Naive B cell (primary cell): ENCODE data around the gene CBFA2T3. TPM values are rescaled to one million over a fixed set of nuclear protein-coding genes. Genes with fewer than 3 reads are reported as not detected.

Source experiments
- ATAC-seq, 2 donors: fragments of 150-1000 bp; cut with Tn5 transposase; 2 replicates each; pipeline ENCODE4 v1.10.0; 2021; ENCODE audit warnings: low read depth in 2 of 2, mild to moderate bottlenecking in 2 of 2, moderate library complexity in 2 of 2
- DNase-seq: peaks from one replicate; pipeline ENCODE4 v3.0.0; 2022
- H3K27ac Mint-ChIP-seq, 6 donors: one replicate each; pipeline ENCODE4 v1.8.0; 2020 to 2022; ENCODE audit warnings: mild to moderate bottlenecking in 6 of 6, mixed read lengths in 6 of 6, moderate library complexity in 5 of 6, inconsistent platforms in 2 of 6
- H3K27me3 Mint-ChIP-seq, 3 donors: one replicate each; pipeline ENCODE4 v1.8.0; 2021 to 2022; ENCODE audit warnings: mixed read lengths in 3 of 3, mild to moderate bottlenecking in 1 of 3
- H3K36me3 Mint-ChIP-seq, 2 donors: one replicate each; pipeline ENCODE4 v1.8.0; 2020 to 2022; ENCODE audit warnings: mixed read lengths in 2 of 2, inconsistent platforms in 1 of 2, mild to moderate bottlenecking in 1 of 2
- H3K4me1 Mint-ChIP-seq, 3 donors: one replicate each; pipeline ENCODE4 v1.8.0; 2020 to 2022; ENCODE audit warnings: mixed read lengths in 3 of 3, inconsistent platforms in 1 of 3, mild to moderate bottlenecking in 1 of 3, moderate library complexity in 1 of 3
- H3K4me3 Mint-ChIP-seq, 8 donors: one replicate each; pipeline ENCODE4 v1.8.0; 2020 to 2022; ENCODE audit warnings: mild to moderate bottlenecking in 8 of 8, mixed read lengths in 8 of 8, moderate library complexity in 8 of 8, inconsistent platforms in 2 of 8
- H3K9me3 Mint-ChIP-seq, 7 donors: one replicate each; pipeline ENCODE4 v1.8.0; 2020 to 2022; ENCODE audit warnings: mixed read lengths in 7 of 7, mild to moderate bottlenecking in 5 of 7, inconsistent platforms in 2 of 7, moderate library complexity in 1 of 7
- polyA plus RNA-seq, 6 donors: library from polyadenylated mRNA; unstranded; fragments of 300-500 nt; fragmentation: Illumina TruSeq; gene quantifications; one replicate each; pipeline ENCODE4 v1.2.3, GENCODE V29; 2021; ENCODE audit warnings: low read depth in 6 of 6

CBFA2T3 gene
- polyA plus RNA-seq, 6 donors from 2014 or later: 0.14 to 19.0 (median 10.0) TPM

DNA sequence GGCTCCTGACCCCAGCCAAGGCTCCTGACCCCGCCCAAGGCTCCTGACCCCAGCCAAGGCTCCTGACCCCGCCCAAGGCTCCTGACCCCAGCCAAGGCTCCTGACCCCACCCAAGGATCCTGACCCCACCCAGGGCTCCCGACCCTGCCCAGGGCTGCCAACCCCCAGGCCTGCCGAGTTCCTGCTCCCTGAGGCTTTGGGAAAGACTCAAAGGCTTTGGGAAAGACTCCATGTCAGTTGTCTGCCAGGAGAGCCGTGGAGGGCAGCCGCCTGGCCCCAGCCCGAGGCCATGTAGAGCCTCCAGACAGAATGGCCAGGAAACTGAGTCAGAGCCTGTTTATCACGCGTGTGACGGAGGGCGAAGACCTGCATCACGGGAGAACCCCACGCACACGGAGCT is 21.1 kb downstream of the CBFA2T3 start:
- DNase-seq (no peak), ATAC-seq (no peak)
- H3K4me3 Mint-ChIP-seq: no peak overlapping the region
- H3K27ac Mint-ChIP-seq: no peak overlapping the region
- peaks cover 7 to 12% of the 10 kb centered on the region in 2 donors for H3K36me3 Mint-ChIP-seq
- H3K9me3 Mint-ChIP-seq: no peaks in the 10 kb centered on the region
- H3K4me1 Mint-ChIP-seq: peaks cover 38 to 51% (median 46%) of the 10 kb centered on the region in 3 donors
- H3K27me3 Mint-ChIP-seq: no peaks in the 10 kb centered on the region

DNA sequence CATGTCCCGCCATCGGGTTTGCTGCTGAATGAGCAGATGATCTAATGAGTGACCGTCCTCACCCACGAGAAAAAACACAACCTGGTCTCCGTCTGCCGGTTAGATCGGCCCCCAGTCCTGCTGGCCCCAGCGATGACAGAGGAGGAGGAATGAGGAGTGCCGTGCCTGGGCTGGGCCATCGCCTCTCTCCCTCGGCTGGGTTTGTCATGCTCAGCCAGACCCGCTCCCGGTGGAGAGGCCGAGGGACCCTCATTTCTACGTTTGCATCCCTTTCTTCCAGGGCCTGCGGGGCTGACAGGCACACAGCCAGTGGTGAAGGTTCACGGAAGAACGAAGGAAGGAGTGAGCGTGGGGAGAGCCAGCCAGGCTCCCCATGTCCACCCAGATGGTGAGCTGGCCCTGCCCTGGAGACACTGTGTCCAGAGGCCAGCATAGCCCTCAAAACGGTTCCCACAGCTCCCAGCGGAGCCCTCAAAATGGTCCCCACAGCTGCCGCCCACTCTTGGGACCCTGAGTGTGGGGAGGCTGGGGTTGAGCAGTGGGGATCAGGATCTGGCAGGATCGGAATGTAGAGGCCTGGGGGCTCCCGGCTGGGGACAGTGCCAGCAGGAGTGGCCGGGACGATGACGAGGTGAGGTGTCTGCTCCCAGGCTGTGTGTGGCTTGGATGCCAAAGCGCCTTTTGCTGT is 23.9 kb downstream of the CBFA2T3 start:
- DNase-seq: no peak
- no peak for ATAC-seq
- Mint-ChIP-seq H3K4me1 (peaks cover 28 to 30% (median 29%) of the 10 kb centered on the region in 3 donors), H3K27ac (peak overlapping the region in 3 of 6 donors; percentile 14 to 82 (median 26)), H3K4me3 (no peak overlapping the region), H3K9me3 (no peaks in the 10 kb centered on the region), H3K36me3 (peaks cover 0 to 13% of the 10 kb centered on the region in 2 donors), H3K27me3 (no peaks in the 10 kb centered on the region)

DNA sequence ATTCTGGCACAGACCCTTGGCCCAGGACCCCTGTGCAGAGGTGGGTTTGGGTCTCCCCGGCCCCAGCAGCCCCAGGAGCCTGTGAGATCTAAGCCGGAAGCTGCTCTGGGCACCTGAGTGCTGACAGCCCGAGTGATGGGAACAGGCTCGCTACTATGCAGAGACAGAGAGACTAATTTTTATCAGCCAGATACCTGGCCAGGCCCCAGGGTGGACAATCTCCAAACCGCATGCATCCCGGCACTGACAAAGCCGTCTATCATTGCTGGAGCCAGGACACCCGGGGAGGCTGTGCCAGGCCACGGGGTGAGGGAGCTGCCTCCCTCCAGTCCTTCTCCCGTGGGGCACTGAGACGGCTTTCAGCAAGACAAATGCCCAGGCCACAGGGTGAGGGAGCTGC is 25.0 kb downstream of the CBFA2T3 start:
- no peaks in the 10 kb centered on the region for H3K9me3 Mint-ChIP-seq
- peaks cover 16 to 23% (median 19%) of the 10 kb centered on the region in 3 donors for H3K4me1 Mint-ChIP-seq
- peak overlapping the region in 2 of 6 donors; percentile 42 to 49 for H3K27ac Mint-ChIP-seq
- DNase-seq (no peak), ATAC-seq (no peak)
- H3K27me3 Mint-ChIP-seq: no peaks in the 10 kb centered on the region
- H3K4me3 Mint-ChIP-seq: no peak overlapping the region
- peaks cover 0 to 13% of the 10 kb centered on the region in 2 donors for H3K36me3 Mint-ChIP-seq

DNA sequence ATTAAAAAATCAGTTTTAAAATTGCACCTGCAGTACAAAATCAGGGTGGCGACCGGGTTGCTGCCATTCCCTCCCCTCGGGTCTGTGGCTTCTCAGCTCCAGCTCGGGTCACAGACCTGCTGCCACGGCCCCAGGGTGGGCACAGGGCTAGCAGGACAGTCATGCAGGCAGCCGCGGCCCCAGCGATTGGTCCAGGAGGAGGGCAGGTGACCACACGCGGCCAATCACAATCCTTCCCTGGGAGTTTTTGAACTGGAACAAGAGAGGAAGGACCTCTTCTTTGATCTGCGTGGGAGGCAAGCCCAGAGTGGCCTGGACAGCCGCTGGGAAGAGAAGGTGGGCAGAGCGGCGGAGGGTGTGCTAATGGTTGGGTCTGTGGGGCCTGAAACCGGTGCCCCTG is 25.5 kb downstream of the CBFA2T3 start:
- Mint-ChIP-seq H3K4me3 (no peak overlapping the region), H3K4me1 (peaks cover 14 to 22% (median 17%) of the 10 kb centered on the region in 3 donors), H3K27ac (peak overlapping the region in 1 of 6 donors; percentile 42), H3K36me3 (peaks cover 0 to 13% of the 10 kb centered on the region in 2 donors), H3K27me3 (no peaks in the 10 kb centered on the region), H3K9me3 (no peaks in the 10 kb centered on the region)
- no peak for DNase-seq
- no peak for ATAC-seq

DNA sequence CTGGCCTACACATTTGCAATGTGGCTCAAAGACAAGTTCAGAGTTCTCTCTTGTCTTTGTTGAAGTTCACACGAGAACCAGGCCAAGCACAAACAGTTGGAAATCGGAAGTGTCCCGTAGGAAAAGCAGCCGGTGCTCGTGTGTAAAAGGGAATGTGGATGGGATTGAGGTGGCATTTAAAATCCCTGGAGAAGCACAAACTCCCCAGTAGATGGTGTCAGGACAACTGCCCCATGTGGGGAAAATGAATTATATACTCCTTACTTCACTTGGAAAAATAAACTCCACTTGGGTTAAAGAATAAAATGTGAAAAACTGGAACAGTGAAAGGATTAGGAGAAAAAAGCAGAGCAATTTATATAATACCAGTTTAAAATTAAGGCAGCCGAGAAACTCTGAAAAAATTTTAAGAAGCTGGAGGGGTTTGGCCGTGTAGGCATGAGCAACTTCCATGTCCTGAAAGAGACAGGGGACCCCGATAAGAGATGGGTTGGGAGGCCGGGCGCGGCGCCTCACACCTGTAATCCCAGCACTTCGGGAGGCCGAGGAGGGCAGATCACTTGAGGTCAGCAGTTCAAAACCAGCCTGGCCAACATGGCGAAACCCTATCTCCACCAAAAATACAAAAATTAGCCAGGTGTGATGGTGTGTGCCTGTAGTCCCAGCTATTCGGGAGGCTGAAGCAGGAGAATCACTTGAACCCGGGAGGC is 28.1 kb downstream of the CBFA2T3 start:
- Mint-ChIP-seq H3K4me3 (no peak overlapping the region), H3K4me1 (peaks cover 26 to 34% (median 30%) of the 10 kb centered on the region in 3 donors), H3K36me3 (peaks cover 0 to 13% of the 10 kb centered on the region in 2 donors), H3K27ac (peak overlapping the region in 2 of 6 donors; percentile 61 to 67), H3K27me3 (no peaks in the 10 kb centered on the region), H3K9me3 (no peaks in the 10 kb centered on the region)
- ATAC-seq: no peak
- DNase-seq: no peak

DNA sequence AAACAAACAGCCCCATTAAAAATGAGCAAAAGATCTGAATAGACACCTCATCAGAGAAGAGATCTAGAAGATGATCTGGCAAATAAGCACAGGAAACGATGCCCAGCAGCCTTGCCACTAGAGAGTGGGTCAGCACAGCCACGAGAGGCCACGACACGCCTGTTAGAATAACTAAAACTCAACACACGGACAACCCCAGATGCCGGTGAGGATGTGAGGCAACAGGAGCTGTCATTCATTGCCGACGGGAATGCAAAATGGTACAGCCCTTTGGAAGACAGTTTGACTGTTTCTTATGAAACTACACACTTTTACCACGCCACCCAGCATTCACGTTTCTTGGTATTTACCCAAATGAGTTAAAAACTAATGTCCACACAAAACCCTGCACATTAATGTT is 31.5 kb downstream of the CBFA2T3 start:
- no peaks in the 10 kb centered on the region for H3K9me3 Mint-ChIP-seq
- ATAC-seq: no peak
- H3K27me3 Mint-ChIP-seq: no peaks in the 10 kb centered on the region
- peak overlapping the region in 2 of 6 donors; percentile 40 to 79 for H3K27ac Mint-ChIP-seq
- peaks cover 0 to 8% of the 10 kb centered on the region in 2 donors for H3K36me3 Mint-ChIP-seq
- no peak for DNase-seq
- peaks cover 24 to 39% (median 26%) of the 10 kb centered on the region in 3 donors for H3K4me1 Mint-ChIP-seq
- peak overlapping the region in 1 of 8 donors; percentile 71 for H3K4me3 Mint-ChIP-seq

DNA sequence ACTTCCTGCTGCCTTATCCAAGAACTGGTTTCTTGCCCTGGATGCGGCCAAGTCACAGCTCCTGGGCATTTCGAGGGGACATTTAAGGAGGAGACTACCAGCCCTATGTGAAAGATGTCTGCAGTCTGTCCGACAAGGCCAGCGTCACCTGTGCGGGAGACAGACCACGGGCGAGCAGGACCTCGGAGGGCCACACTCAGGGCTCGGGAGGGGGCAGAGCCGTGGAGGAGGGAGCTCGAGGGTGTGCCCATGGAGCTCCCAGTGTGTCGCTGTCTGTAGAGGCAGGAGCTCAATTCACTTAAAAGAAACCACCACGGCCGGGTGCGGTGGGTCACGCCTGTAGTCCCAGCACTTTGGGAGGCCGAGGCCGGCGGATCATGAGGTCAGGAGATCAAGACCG is 33.3 kb downstream of the CBFA2T3 start:
- peak overlapping the region in 2 of 8 donors; percentile 61 to 82 for H3K4me3 Mint-ChIP-seq
- peak overlapping the region in 2 of 6 donors; percentile 49 to 81 for H3K27ac Mint-ChIP-seq
- ATAC-seq (no peak), DNase-seq (no peak)
- H3K36me3 Mint-ChIP-seq: peaks cover 0 to 5% of the 10 kb centered on the region in 2 donors
- no peaks in the 10 kb centered on the region for H3K9me3 Mint-ChIP-seq
- peaks cover 28 to 48% (median 41%) of the 10 kb centered on the region in 3 donors for H3K4me1 Mint-ChIP-seq
- no peaks in the 10 kb centered on the region for H3K27me3 Mint-ChIP-seq

DNA sequence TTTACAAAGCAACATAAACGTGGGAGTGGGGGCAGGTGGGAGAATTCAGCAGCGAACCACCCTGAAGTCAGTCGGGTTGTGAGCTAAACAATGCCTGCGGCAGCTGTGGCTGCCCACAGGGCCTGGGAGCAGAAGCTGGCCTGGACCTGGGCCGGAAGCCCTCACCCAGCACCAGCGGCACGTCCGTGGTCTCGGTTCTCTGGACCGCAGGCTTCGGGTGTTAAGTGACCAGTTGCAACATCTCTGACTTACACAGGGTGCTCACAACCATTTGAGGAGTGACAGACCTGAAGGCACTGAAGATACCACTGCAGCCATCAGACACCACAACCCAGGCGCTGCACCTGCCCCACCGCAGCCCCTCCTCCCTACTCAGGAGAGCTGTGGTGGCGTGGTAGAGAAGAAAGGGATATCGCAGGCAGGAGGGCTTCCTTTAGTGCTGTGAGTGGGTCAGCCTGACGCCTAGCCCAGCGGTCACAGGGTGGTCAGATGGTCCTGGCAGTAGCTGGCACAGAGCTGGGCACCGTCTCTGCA is 33.8 kb downstream of the CBFA2T3 start:
- no peak for ATAC-seq
- peak overlapping the region in 6 of 8 donors; percentile 41 to 94 (median 82) for H3K4me3 Mint-ChIP-seq
- no peak for DNase-seq
- H3K4me1 Mint-ChIP-seq: peaks cover 25 to 51% (median 39%) of the 10 kb centered on the region in 3 donors
- H3K9me3 Mint-ChIP-seq: no peaks in the 10 kb centered on the region
- H3K27me3 Mint-ChIP-seq: no peaks in the 10 kb centered on the region
- peak overlapping the region in 1 of 6 donors; percentile 54 for H3K27ac Mint-ChIP-seq
- H3K36me3 Mint-ChIP-seq: no peaks in the 10 kb centered on the region

DNA sequence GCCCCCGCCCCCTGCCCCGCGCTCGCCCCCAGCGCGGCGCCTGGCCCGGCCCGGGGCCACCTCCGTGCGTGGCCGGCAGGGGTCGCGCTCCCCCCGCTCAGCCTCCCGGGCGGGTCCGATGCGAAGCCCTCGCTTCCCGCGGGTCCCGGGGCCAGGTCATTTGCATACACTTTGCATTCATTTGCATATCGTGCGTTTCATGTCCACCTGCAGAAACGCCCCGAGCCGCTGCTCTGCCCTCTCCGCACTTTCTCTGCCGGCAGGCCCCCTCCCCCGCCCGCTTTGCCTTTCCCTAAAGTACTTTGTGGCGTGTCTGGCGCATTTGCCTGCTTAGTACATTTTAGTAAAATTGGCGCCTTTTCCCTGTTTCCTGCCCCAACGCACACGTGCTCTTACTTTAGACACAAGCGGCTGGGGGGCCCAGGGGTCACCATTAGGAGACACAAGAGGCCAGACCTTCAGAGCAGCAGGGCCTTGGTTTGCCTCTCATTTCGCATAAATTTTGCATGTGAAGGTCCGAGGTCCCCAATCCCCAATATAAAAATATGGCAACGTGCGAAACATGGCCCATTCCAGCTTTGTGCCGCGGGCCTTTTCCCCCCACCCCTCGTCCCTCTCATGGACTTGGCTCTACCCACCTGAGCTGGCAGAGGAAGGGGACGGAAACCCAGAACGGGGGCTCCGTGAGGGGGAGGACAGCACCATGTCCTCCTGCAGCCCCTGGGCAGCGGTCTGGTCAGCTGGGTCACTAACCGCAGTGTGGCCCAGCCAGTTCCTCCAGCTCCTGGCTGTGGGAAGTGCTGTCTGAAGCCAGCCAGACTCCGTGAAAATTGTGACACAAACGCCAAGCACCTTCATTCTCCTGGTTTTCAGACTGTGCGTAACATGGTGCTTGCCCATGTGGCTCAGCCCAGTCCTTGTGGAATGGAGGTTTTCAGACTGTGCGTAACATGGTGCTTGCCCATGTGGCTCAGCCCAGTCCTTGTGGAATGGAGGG is 34.8 kb downstream of the CBFA2T3 start:
- DNase-seq: peak; percentile 73
- Mint-ChIP-seq H3K4me1 (peaks cover 25 to 56% (median 46%) of the 10 kb centered on the region in 3 donors), H3K36me3 (no peaks in the 10 kb centered on the region), H3K4me3 (peak overlapping the region; percentile 77 to 94 (median 84)), H3K9me3 (no peaks in the 10 kb centered on the region), H3K27me3 (no peaks in the 10 kb centered on the region), H3K27ac (peak overlapping the region in 5 of 6 donors; percentile 57 to 87 (median 78))
- ATAC-seq: peak; percentile 68 to 70

DNA sequence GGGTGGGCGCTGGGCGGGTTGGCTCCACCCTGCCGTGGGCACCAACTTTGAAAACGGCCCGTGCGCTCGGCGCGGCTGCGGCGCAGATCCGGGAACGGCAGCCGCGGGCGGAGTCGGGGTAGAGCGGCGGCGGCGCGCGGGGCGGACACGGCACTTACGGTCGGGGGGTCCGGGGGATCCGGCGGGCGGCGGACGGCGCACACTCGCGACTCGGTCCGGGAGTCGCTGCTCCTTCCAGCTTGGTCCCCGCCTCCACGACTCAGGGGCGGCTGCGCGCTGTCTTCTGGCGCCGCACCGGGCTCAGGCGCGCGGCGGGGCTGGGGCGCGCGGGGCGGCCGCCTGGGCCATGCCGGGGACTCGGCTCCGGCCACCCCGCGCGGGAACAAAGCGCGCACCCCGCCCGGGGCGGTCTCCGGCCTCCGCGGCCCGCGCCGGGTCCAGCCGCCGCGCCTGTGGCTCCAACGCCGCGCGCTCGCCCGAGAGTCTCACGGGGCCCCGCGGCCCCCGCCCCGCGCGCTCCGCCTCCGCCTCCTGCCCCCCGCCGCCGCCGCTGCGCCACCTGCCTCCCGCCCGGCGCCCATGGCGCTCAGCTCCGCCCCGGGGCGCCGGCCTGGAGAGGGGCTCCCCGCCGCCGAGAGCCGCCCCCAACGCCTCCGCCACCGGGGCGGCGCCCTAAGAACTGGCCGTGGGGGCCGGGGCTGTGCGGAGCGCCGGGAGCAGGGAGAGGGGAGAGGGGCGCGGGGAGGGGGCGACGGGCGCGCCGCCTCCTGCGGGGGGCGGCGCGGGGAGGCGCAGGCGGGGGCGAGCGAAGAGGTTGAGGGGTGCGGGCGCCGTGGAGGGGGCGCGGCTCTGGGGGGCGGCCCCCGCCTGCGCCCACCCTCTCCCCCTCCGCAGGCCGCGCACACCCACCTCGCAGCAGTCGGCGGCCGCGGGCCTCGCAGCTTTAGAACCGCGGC is 35.9 kb downstream of the CBFA2T3 start:
- ATAC-seq: peak; percentile 42 to 49

DNA sequence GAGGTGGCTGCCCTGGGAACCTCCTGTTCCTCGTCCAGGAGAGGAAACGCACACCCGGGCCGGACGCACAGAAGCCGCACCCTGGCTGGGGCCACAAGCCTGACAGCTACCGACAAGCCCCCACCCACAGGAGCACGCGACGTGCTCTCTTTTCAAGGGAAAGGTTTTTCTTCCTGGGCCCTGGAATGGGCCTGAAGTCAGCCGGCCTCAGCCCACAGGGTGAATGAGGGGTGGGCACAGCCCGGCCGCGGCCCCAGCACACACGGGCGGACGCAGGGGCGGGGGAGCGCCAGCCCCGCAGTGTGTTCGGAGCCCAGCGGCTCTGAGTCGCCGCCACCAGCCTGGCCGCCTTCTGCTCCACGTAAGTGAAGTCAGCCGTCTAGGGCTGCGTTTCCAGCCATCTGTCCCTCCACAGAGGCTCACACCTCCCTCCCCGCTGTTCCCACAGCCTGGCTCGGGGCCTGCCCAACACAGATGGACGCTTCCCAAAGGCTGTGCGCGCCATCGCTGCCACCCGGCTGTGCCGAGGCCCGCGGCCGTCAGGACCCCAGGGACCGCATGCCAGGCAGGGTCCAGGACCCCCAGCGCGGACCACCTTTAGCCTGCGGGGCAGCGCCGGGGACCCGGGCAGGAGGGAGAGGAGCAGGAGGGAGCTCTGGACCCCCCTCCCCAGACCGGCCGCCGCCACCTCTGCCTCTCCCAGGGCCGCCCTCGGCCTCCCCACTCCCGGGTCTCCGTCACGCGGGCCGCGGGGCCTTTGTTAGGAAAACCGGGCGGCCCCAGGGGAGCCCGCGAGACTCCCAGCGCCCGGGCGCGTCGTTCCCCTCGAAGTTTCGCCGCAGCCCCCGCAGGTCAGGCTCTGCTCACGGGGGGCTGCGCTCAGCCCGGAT is 36.8 kb downstream of the CBFA2T3 start:
- no peaks in the 10 kb centered on the region for H3K27me3 Mint-ChIP-seq
- DNase-seq (peak; percentile 39), ATAC-seq (peak; percentile 6 to 15)
- H3K36me3 Mint-ChIP-seq: no peaks in the 10 kb centered on the region
- H3K4me3 Mint-ChIP-seq: peak overlapping the region; percentile 87 to 97 (median 94)
- H3K27ac Mint-ChIP-seq: peak overlapping the region in 4 of 6 donors; percentile 59 to 90 (median 80)
- H3K4me1 Mint-ChIP-seq: peaks cover 23 to 56% (median 53%) of the 10 kb centered on the region in 3 donors
- H3K9me3 Mint-ChIP-seq: no peaks in the 10 kb centered on the region

More for the DNA sequence above, 35.9 kb downstream of the CBFA2T3 start:
- DNase-seq: peak; percentile 66
- Mint-ChIP-seq H3K9me3 (no peaks in the 10 kb centered on the region), H3K27ac (peak overlapping the region in 1 of 6 donors; percentile 59), H3K27me3 (no peaks in the 10 kb centered on the region), H3K4me1 (peaks cover 29 to 59% (median 54%) of the 10 kb centered on the region in 3 donors), H3K4me3 (peak overlapping the region in 7 of 8 donors; percentile 12 to 95 (median 87)), H3K36me3 (no peaks in the 10 kb centered on the region)
